G401 (cell line): ENCODE results near the gene STX18. TPM values are rescaled to one million over a fixed set of nuclear protein-coding genes. Genes with fewer than 3 reads are reported as not detected.

Source experiments
- DNase-seq: peaks from one replicate; pipeline ENCODE4 v3.0.0-alpha.2; 2015; ENCODE audit warnings: low spot score
- in situ Hi-C: cut with HindIII; loops from 2 replicates; pipeline ENCODE4 v1.10.0; 2016; ENCODE audit warnings: low sequenced_read_pairs, mixed read lengths
- total RNA-seq: library from RNA; depleted of rRNA; stranded (reverse); fragments of >200 nt; shearing (Covaris generic); gene quantifications from 2 replicates; pipeline ENCODE4 v1.2.3, GENCODE V29; 2014; rRNA removed

The STX18 gene
- total RNA-seq, 1 experiment from 2014 or later, result 199 TPM

DNA sequence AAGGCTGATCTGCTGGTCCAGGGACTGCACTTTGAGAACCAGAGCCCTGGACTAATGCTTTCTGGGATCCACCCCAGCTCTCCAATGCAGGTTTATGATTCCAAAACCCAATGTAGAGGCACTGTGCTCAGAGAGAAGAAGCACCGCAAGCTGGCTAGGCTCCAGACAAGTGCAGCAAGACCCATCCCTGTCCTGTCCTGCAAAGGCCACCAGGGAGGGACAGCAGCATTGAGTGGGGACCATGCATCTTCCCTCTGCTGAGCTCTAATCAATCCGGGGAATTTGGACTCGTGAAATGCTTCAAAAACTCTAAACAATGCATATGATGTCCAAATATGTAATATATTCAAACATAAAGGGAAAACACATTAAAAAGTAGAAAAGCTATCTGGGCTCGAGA, 165.8 kb downstream of the STX18 start:
- no peak for DNase-seq
- in situ Hi-C loops, result no loop called here

DNA sequence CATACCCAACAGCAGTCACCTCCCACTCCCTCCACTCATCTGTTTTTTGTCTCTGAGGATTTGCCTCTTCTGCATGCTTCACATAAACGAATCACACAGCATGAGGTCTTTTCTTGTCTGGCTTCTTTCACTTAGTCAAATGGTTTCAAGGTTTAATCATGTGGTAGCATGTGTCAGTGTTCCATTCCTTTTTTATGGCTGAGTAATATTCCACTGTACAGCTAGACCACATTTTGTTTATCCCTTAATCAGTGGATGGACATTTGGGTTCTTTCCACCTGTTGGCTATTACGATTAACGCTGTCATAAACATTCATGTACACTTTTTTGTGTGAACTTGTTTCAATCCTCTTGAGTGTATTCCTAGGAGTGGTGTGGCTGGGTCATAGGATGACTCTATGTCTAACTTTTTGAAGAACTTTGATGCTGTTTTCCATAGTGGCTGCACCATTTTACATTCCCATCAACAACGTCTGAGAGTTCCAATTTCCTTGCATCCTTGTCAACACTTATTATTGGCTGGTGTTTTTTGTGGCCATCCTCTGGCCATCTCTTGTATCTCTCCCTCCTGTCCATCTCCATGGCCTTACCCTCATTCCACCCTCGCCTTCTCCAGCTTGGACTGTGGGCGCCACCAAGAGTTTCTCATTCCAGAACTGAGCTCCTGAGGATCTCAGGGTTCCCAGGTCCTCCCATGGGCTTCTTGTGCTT, 167.3 kb downstream of the STX18 start:
- no peak for DNase-seq
- in situ Hi-C loops, result no loop called here

Other genes starting within 250 kb of the STX18 start
- gene NSG1, start 154.9 kb downstream of the STX18 start, total RNA-seq, result 33.8 and 37.9 TPM in 2 replicates